CD4-positive, alpha-beta T cell treated with Interleukin-2 at 100 ng/mL for 4 hours (primary cell): Measurements from ENCODE around the gene FJX1.

Source experiments
- DNase-seq: peaks from one replicate; pipeline ENCODE4 v3.0.0-alpha.2; 2020; ENCODE audit warnings: low spot score

The FJX1 gene

GRCh38 chr11:35617687-35618496, at the start of gene FJX1:
TSS of gene FJX1 (plus strand) at chr11:35618460. CDS start at chr11:35618637, 177 bp downstream.
- no peak for DNase-seq

- no peak for DNase-seq
These were observed 46.6 kb upstream of the FJX1 start for GRCh38 chr11:35571696-35572095.

- DNase-seq: no peak
These were observed 38.5 kb upstream of the FJX1 start for GRCh38 chr11:35579557-35580396.

- DNase-seq: no peak
These were observed 37.9 kb upstream of the FJX1 start for GRCh38 chr11:35580397-35580781.

- DNase-seq: no peak
These were observed 36.2 kb upstream of the FJX1 start for GRCh38 chr11:35582033-35582432.

GRCh38 chr11:35583126-35583525, 35.1 kb upstream of the FJX1 start:
- no peak for DNase-seq

- no peak for DNase-seq
These were observed 34.4 kb upstream of the FJX1 start for GRCh38 chr11:35583843-35584242.

GRCh38 chr11:35584321-35584720, 33.9 kb upstream of the FJX1 start:
- DNase-seq: no peak

- DNase-seq: no peak
These were observed 32.8 kb upstream of the FJX1 start for GRCh38 chr11:35585416-35585815.

- no peak for DNase-seq
These were observed 32.0 kb upstream of the FJX1 start for GRCh38 chr11:35586222-35586621.

GRCh38 chr11:35587972-35588371, 30.3 kb upstream of the FJX1 start:
- DNase-seq: no peak

GRCh38 chr11:35588627-35589026, 29.6 kb upstream of the FJX1 start:
- no peak for DNase-seq

GRCh38 chr11:35589281-35589680, 29.0 kb upstream of the FJX1 start:
- DNase-seq: no peak

- no peak for DNase-seq
These were observed 27.8 kb upstream of the FJX1 start for GRCh38 chr11:35590412-35590811.

GRCh38 chr11:35593143-35593542, 25.1 kb upstream of the FJX1 start:
- DNase-seq: no peak

- no peak for DNase-seq
These were observed 23.6 kb upstream of the FJX1 start for GRCh38 chr11:35594680-35595079.

- DNase-seq: no peak
These were observed 19.8 kb upstream of the FJX1 start for GRCh38 chr11:35598254-35599125.

- no peak for DNase-seq
These were observed 17.9 kb upstream of the FJX1 start for GRCh38 chr11:35600331-35600838.

GRCh38 chr11:35602160-35602793, 16.0 kb upstream of the FJX1 start:
- no peak for DNase-seq

- DNase-seq: no peak
These were observed 15.3 kb upstream of the FJX1 start for GRCh38 chr11:35602979-35603378.

GRCh38 chr11:35605706-35606105, 12.6 kb upstream of the FJX1 start:
- no peak for DNase-seq

- DNase-seq: no peak
These were observed 12.1 kb upstream of the FJX1 start for GRCh38 chr11:35606206-35606605.
